Left ventricle myocardium inferior (tissue), 1 donor: ENCODE measurements around the gene MELK. TPM values are rescaled to one million over a fixed set of nuclear protein-coding genes. Genes with fewer than 3 reads are reported as not detected.

ENCODE experiments used
- DNase-seq: peaks from one replicate; pipeline ENCODE4 v3.0.0-alpha.2; 2020
- H3K27ac ChIP-seq: fragments of 200-600 bp; replicated peaks from 2 replicates; pipeline ENCODE4 v1.8.0; 2021
- H3K27me3 ChIP-seq: fragments of 200-600 bp; 2 replicates; pipeline ENCODE4 v1.8.0; 2021; ENCODE audit warnings: low read depth
- H3K36me3 ChIP-seq: fragments of 200-600 bp; 2 replicates; pipeline ENCODE4 v1.8.0; 2021
- H3K4me1 ChIP-seq: fragments of 200-600 bp; 2 replicates; pipeline ENCODE4 v1.8.0; 2021
- H3K4me3 ChIP-seq: fragments of 200-600 bp; 2 replicates; pipeline ENCODE4 v1.8.0; 2021; ENCODE audit warnings: mild to moderate bottlenecking, moderate library complexity
- H3K9me3 ChIP-seq: fragments of 200-600 bp; replicated peaks from 2 replicates; pipeline ENCODE4 v1.8.0; 2021
- intact Hi-C: fragments of 100-400 bp; cut with micrococcal nuclease; formaldehyde crosslinking; loops from one replicate; pipeline ENCODE4 v1.11.0; 2022
- total RNA-seq: library from RNA; stranded (reverse); fragmentation: NEBNext Ultra II Directional; extraction: Animal tissue kit (Norgen Biotek cat#: 25700); gene quantifications from one replicate; pipeline ENCODE4 v1.2.1, GENCODE V29; 2021
- TF ChIP-seq, protein P1 (sequence below): fragments of 200-600 bp; IDR thresholded peaks from 2 replicates; pipeline ENCODE4 v1.8.0; 2021; ENCODE audit warnings: antibody characterized with exemption, mild to moderate bottlenecking, borderline replicate concordance
- donor health status: DM: no; HTN: yes; CAD: no; lungs with severe emphysema.

MELK gene
- total RNA-seq, 1 donor from 2014 or later = 0.27 TPM

DNA sequence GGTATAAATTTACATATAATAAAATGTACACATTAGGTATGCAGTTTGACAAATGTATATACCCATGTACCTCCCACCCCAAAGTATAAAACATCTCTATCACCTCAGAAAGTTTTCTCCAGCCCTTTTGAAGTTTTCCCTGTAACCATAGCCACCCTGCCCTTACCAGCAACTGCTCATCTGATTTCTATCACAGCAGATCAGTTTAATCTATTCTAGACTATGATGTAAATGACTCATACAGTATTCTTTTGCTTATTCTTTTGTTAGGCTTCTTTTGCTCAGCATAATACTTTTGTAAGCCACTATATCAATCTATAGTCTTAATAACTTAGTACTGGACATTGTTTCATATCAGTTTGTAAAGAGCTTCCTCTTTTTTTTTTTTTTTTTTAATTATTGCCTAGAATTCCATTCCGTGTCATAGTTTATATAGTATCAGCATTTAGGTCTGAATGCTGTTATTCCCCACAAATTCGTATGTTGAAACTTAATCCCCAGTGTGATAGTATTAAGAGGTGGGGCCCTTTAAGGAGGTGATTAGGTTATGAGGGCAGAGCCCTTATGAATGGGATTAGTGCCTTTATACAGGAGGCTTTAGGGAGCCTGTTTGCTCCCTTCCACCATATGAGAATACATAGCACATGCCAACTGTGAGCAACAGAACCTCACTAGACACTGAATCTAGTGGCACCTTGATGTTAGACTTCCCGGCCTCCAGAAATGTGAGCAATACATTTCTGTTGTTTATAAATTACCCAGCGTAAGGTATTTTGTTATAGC, 20.3 kb downstream of the MELK start:
- no peaks in the 10 kb centered on the region for H3K27me3 ChIP-seq
- TF ChIP-seq, protein P1, sequence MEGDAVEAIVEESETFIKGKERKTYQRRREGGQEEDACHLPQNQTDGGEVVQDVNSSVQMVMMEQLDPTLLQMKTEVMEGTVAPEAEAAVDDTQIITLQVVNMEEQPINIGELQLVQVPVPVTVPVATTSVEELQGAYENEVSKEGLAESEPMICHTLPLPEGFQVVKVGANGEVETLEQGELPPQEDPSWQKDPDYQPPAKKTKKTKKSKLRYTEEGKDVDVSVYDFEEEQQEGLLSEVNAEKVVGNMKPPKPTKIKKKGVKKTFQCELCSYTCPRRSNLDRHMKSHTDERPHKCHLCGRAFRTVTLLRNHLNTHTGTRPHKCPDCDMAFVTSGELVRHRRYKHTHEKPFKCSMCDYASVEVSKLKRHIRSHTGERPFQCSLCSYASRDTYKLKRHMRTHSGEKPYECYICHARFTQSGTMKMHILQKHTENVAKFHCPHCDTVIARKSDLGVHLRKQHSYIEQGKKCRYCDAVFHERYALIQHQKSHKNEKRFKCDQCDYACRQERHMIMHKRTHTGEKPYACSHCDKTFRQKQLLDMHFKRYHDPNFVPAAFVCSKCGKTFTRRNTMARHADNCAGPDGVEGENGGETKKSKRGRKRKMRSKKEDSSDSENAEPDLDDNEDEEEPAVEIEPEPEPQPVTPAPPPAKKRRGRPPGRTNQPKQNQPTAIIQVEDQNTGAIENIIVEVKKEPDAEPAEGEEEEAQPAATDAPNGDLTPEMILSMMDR = no peak
- intact Hi-C loops = no loop called here

DNA sequence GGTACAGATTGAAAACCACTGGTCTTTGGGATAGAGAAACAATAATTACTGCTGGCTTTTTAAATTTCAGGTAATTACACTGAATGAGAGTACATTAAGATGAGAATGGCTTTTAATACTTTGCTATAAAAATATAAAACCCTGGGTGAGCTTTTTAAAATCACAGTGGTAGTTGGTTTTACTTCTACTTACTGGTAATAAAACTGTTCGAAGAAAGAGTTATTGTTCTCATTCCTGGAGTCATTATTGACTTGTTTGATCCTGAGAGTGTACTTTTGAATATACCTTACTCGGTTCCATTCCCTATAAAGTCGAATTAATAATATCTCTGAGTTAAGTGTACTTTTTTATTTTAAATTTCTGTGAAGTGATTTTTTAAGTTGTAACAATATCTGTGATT, 21.5 kb downstream of the MELK start:
- Histone ChIP-seq H3K27me3 (no peaks in the 10 kb centered on the region), H3K27ac (no peak overlapping the region), H3K9me3 (no peaks in the 10 kb centered on the region), H3K4me3 (no peak overlapping the region), H3K36me3 (no peaks in the 10 kb centered on the region), H3K4me1 (no peaks in the 10 kb centered on the region)
- intact Hi-C loops = no loop called here
- TF ChIP-seq, protein P1 = no peak
- no peak for DNase-seq

More for the DNA sequence above, 20.3 kb downstream of the MELK start:
- Histone ChIP-seq H3K27ac (no peak overlapping the region), H3K36me3 (no peaks in the 10 kb centered on the region), H3K4me1 (no peaks in the 10 kb centered on the region), H3K9me3 (no peaks in the 10 kb centered on the region), H3K4me3 (no peak overlapping the region)
- no peak for DNase-seq

DNA sequence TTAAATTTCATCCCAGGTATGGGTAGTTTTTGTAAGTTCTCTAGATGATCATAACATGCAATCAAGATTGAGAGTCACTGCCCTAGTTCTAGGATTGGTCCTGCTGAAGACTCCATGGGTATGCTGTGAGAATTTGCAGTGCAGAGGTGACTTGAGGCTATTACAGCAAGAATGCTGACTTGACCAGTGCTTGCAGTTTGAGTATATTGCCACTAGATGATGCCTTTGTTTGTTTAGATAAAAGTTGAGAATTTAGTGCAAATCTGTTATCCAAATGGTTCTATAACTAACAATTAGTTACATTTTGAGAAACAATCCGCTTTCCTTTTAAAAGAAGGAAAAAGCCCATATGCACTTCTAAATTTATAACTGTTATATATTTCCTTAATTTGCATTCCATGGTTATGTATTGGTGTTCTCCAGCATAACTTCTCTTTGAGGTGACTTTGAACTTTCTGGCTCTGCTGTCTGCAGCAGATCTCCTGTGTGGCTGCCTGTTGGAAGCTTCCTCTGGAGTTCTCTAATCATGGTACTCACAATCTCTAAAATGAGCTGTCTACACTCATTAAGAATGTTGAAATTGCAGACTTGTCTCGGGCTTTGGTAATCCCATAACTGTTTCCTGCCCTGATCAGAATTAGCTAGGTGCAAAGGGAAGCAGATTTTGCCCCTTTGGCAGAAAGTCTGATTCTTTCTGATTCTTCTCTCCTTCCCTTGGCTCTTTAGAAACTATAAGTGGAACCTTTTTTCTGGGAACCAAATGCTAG, 24.9 kb downstream of the MELK start:
- intact Hi-C loops = no loop called here
- H3K36me3 ChIP-seq = no peaks in the 10 kb centered on the region
- H3K4me3 ChIP-seq = no peak overlapping the region
- H3K9me3 ChIP-seq = no peaks in the 10 kb centered on the region
- H3K4me1 ChIP-seq = no peaks in the 10 kb centered on the region
- TF ChIP-seq, protein P1 = peak; percentile 46
- H3K27me3 ChIP-seq = no peaks in the 10 kb centered on the region
- no peak for DNase-seq
- H3K27ac ChIP-seq = no peak overlapping the region

DNA sequence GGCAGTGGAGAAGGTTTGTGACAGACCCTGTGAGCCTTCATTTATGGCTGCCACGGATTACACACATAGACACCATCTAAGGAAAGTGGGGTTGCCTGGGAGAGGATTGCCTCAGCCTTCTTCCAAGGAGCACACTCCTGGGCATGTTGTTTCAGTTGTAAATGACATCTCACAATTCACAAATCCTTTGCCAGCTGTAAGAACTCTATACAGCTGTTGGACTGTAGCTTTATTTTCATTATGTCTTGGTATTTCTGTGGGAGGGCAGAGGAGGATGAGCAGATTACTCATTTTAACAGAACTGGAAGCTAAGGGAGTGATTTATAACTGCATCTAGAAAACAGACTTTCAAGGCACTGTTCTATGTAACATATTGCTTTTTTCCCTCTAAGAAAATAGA, 25.6 kb downstream of the MELK start:
- DNase-seq = no peak
- H3K27ac ChIP-seq = no peak overlapping the region
- TF ChIP-seq, protein P1 = no peak
- intact Hi-C loops = no loop called here
- no peaks in the 10 kb centered on the region for H3K27me3 ChIP-seq
- no peaks in the 10 kb centered on the region for H3K4me1 ChIP-seq
- no peaks in the 10 kb centered on the region for H3K36me3 ChIP-seq
- H3K4me3 ChIP-seq = no peak overlapping the region
- H3K9me3 ChIP-seq = no peaks in the 10 kb centered on the region

DNA sequence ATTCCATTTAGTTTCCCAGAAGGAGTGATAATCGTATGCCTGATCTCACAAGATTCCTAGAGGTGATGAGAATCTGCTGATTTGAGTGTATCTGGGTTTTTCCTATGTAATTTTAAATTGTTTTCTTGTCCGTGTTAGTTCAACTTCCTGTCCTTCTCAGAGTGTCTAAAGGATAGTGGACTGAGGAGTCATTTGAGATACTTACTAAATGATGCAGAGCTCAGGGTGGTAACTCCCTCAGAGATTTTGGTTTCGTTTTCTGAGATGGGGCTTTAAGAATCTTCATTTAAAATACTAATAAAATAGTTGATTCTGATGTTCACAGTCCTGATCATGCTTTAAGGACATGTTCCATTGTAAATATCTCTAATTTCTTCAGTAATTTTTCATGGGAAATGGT, 30.3 kb downstream of the MELK start:
- Histone ChIP-seq H3K27ac (no peak overlapping the region), H3K36me3 (no peaks in the 10 kb centered on the region), H3K27me3 (no peaks in the 10 kb centered on the region), H3K4me3 (no peak overlapping the region), H3K9me3 (no peaks in the 10 kb centered on the region), H3K4me1 (no peaks in the 10 kb centered on the region)
- intact Hi-C loops = no loop called here
- no peak for DNase-seq
- TF ChIP-seq, protein P1 = no peak
